ENCODE measurements around the gene KCNH4. TPM values are rescaled to one million over a fixed set of nuclear protein-coding genes. Genes with fewer than 3 reads are reported as not detected.

The KCNH4 gene
- total RNA-seq, 1 experiment from 2014 or later = not detected

Other genes starting within 250 kb of the KCNH4 start
- 41.7 and 66.7 TPM in 2 replicates for gene CNP, start 214.3 kb downstream of the KCNH4 start, total RNA-seq (2014; rRNA removed; shearing (Covaris generic))
- gene DNAJC7, start 163.7 kb downstream of the KCNH4 start, total RNA-seq (2014; rRNA removed; shearing (Covaris generic)) = 133 and 150 TPM in 2 replicates
- gene NKIRAS2, start 161.1 kb downstream of the KCNH4 start, total RNA-seq (2014; rRNA removed; shearing (Covaris generic)) = 47.5 and 53.2 TPM in 2 replicates
- gene C17orf113, start 130.5 kb downstream of the KCNH4 start, total RNA-seq (2014; rRNA removed; shearing (Covaris generic)) = 0.23 TPM in 2 replicates
- gene ZNF385C, start 82.7 kb downstream of the KCNH4 start, total RNA-seq (2014; rRNA removed; shearing (Covaris generic)) = not detected in 2 replicates
- gene DHX58, start 68.4 kb downstream of the KCNH4 start, total RNA-seq (2014; rRNA removed; shearing (Covaris generic)) = 4.9 and 5.7 TPM in 2 replicates
- gene KAT2A, start 59.8 kb downstream of the KCNH4 start, total RNA-seq (2014; rRNA removed; shearing (Covaris generic)) = 19.6 and 28.0 TPM in 2 replicates
- gene HSPB9, start 58.3 kb downstream of the KCNH4 start, total RNA-seq (2014; rRNA removed; shearing (Covaris generic)) = 0.23 TPM in 1 of 2 replicates, not detected in the other
- gene RAB5C, start 26.2 kb downstream of the KCNH4 start, total RNA-seq (2014; rRNA removed; shearing (Covaris generic)) = 137 and 277 TPM in 2 replicates
- not detected in 2 replicates for gene HCRT, start 4.3 kb upstream of the KCNH4 start, total RNA-seq (2014; rRNA removed; shearing (Covaris generic))
- gene GHDC, start 13.4 kb upstream of the KCNH4 start, total RNA-seq (2014; rRNA removed; shearing (Covaris generic)) = 11.6 and 13.3 TPM in 2 replicates
- 18.1 and 21.8 TPM in 2 replicates for gene STAT5B, start 95.2 kb upstream of the KCNH4 start, total RNA-seq (2014; rRNA removed; shearing (Covaris generic))
- gene STAT5A, start 107.4 kb upstream of the KCNH4 start, total RNA-seq (2014; rRNA removed; shearing (Covaris generic)) = 1.1 and 1.7 TPM in 2 replicates
- 32.9 and 42.2 TPM in 2 replicates for gene STAT3, start 207.3 kb upstream of the KCNH4 start, total RNA-seq (2014; rRNA removed; shearing (Covaris generic))
- gene CAVIN1, start 242.1 kb upstream of the KCNH4 start, total RNA-seq (2014; rRNA removed; shearing (Covaris generic)) = 232 and 236 TPM in 2 replicates

Measured in HT1080 (cell line).